Heart right ventricle (tissue), 16 donors: Measurements from ENCODE around the gene ADRB1. TPM values are rescaled to one million over a fixed set of nuclear protein-coding genes. Genes with fewer than 3 reads are reported as not detected.
A peak's percentile ranks its signal among the peaks of the same experiment; 100 is the strongest.

Experiments
- ATAC-seq, 8 donors: fragments of 200-7000 bp; cut with Tn5 transposase; one replicate each; pipeline ENCODE4 v1.9.1; 2020; ENCODE audit warnings: mild to moderate bottlenecking in 8 of 8, moderate library complexity in 8 of 8, moderate number of reproducible peaks in 1 of 8
- DNase-seq, 2 donors: peaks; one replicate each; pipeline ENCODE4 v3.0.0-alpha.2; 2020
- H3K27ac ChIP-seq, 10 donors: fragments of 200-600 bp; sonication (generic) in 2 of 10; one replicate each; pipeline versions ENCODE4 v1.5.0 to v1.8.0; 2020 to 2022; ENCODE audit warnings: mild to moderate bottlenecking in 3 of 10
- H3K27me3 ChIP-seq, 7 donors: fragments of 200-600 bp; one replicate each; pipeline ENCODE4 v1.8.0; 2021 to 2022; ENCODE audit warnings: mild to moderate bottlenecking in 2 of 7
- H3K36me3 ChIP-seq, 9 donors: fragments of 200-600 bp; sonication (generic) in 1 of 9; one replicate each; pipeline versions ENCODE4 v1.5.0 to v1.8.0; 2020 to 2022; ENCODE audit warnings: mild to moderate bottlenecking in 2 of 9
- H3K4me1 ChIP-seq, 9 donors: fragments of 200-600 bp; sonication (generic) in 1 of 9; one replicate each; pipeline versions ENCODE4 v1.5.0 to v1.8.0; 2020 to 2022; ENCODE audit warnings: mild to moderate bottlenecking in 4 of 9
- H3K4me3 ChIP-seq, 10 donors: fragments of 200-600 bp; sonication (generic) in 2 of 10; one replicate each; pipeline versions ENCODE4 v1.5.0 to v1.8.0; 2020 to 2022; ENCODE audit warnings: mild to moderate bottlenecking in 7 of 10, moderate library complexity in 2 of 10
- H3K9me3 ChIP-seq, 11 donors: fragments of 200-600 bp in 10 of 11; sonication (generic) in 2 of 11; one replicate each; pipeline versions ENCODE4 v1.5.0 to v1.8.0; 2013 to 2022; ENCODE audit warnings: mild to moderate bottlenecking in 2 of 11, control low read depth in 1 of 11, moderate library complexity in 1 of 11
- CTCF ChIP-seq, 9 donors: fragments of 200-600 bp; sonication (generic) in 2 of 9; IDR thresholded peaks; one replicate each; pipeline versions ENCODE4 v1.5.0 to v1.8.0; 2021 to 2022; ENCODE audit warnings: antibody characterized with exemption in 9 of 9, mild to moderate bottlenecking in 5 of 9, moderate library complexity in 1 of 9
- WGBS, 2 donors: extraction: QIAGEN DNeasy Blood & Tissue Kit; methylation state at CpG; one replicate each; pipeline ENCODE4 v1.1.7; 2013; ENCODE audit warnings: inconsistent platforms in 1 of 2; 5-methylcytosine and 5-hydroxymethylcytosine counted together
- intact Hi-C, 10 donors: fragments of 100-400 bp; cut with DNase I; formaldehyde crosslinking; loops; one replicate each; pipeline versions ENCODE4 v1.11.1 to v1.14.2; 2022
- long read RNA-seq, 3 donors: library from polyadenylated mRNA; unstranded; transcript quantifications; one replicate each; pipeline ENCODE4 v2.0.0, GENCODE V29; 2020 to 2021
- polyA plus RNA-seq, 2 donors: library from polyadenylated mRNA; stranded (reverse); fragments of 200-250 nt; gene quantifications; one replicate each; pipeline ENCODE4 v1.2.3, GENCODE V29; 2013
- total RNA-seq, 10 donors: library from RNA; stranded (reverse); fragmentation: NEBNext Ultra II Directional in 3 of 10; extraction: Animal tissue kit (Norgen Biotek cat#: 25700) in 3 of 10; gene quantifications; one replicate each; pipeline versions ENCODE4 v1.2.1 to v1.2.4, GENCODE V29; 2021 to 2023
- donor health status: Arrhythmogenic right ventricular cardiomyopathy.
- donor health status: ischemic (EF 13 %, LVEDD 7.1; RV severe dilation, severe dysfunction).
- donor health status: healthy with polysubstance abuse.
- donor health status: DM: no; HTN: yes; CAD: no.
- donor health status: DM: no; HTN: no; CAD: no.
- donor health status: ischemic (EF 25% LVEDD 6.9; RV normal size, moderate dysfunction).
- donor health status: ischemic (EF 25% LVEDD 5.7; RV mildly dilated, moderate dysfunction).
- donor health status: healthy.
- donor health status: DM: yes; HTN: yes; CAD: no.
- donor health status: Ischemic cardiomyopathy.
- donor health status: ischemic (EF 35%, LVEDD 5.7; RV mildly dilated, moderate dysfunction).
- donor health status: nonischemic (EF 11% LVEDD 7.7; RV severe dilation, severe dysfunction).
- donor health status: DM: yes; HTN: yes; CAD: no.
- donor health status: PGD.
- donor health status: ischemic (EF 29% LVEDD 5.4; RV normal size, mild dysfunction).
- donor health status: nonischemic (EF 23%, LVEDD 6.1; RV moderate dilation, normal function).

ADRB1 gene
- total RNA-seq = 10 to 100 TPM; 24.4 to 98.7 (median 40.6) TPM
- polyA plus RNA-seq = 10 to 100 TPM in 1 of 2 donors, 1 to 10 TPM in 1; 4.7 to 28.5 TPM
- long read RNA-seq, donor 1, transcript ADRB1-201 (1 exons, 2,853 nt) = major isoform, 68 of 69 reads
- long read RNA-seq, donor 1, partial matches to known transcripts = 0 of 69 reads
- long read RNA-seq, donor 1, other reads (novel, unspliced or antisense) = 1 of 69 reads
- long read RNA-seq, donor 2, transcript ADRB1-201 (1 exons, 2,853 nt) = major isoform, 67 of 68 reads
- long read RNA-seq, donor 2, partial matches to known transcripts = 0 of 68 reads
- long read RNA-seq, donor 2, other reads (novel, unspliced or antisense) = 1 of 68 reads
- long read RNA-seq, donor 3, transcript ADRB1-201 (1 exons, 2,853 nt) = major isoform, 20 of 20 reads
- long read RNA-seq, donor 3, partial matches to known transcripts = 0 of 20 reads
- long read RNA-seq, donor 3, other reads (novel, unspliced or antisense) = 0 of 20 reads

- ATAC-seq = peak; percentile 88 to 94 (median 91)
- peak within 1 kb of the TSS; percentile 47 to 66 (median 60) for H3K4me3 ChIP-seq
- intact Hi-C loops = loop anchor here in 8 of 10 donors (2.0 to 10.0 kb wide), 14 partner anchors 21 to 189 kb away; partner anchors contain the start of genes DCLRE1A (in 3 of the 8) and NHLRC2 (in 3 of the 8)
- TF ChIP-seq CTCF (IDR thresholded peaks at IDR 0.05) = no peak
- peaks cover 0 to 25% (median 7%) of the 10 kb centered on the region in 9 donors for H3K4me1 ChIP-seq
- no peaks in the 10 kb centered on the region for H3K36me3 ChIP-seq
- peaks cover 0 to 82% (median 10%) of the 10 kb centered on the region in 7 donors for H3K27me3 ChIP-seq
- peak; percentile 93 to 94 for DNase-seq
- H3K27ac ChIP-seq = peak within 1 kb of the TSS; percentile 74 to 92 (median 89)
- 0 to 1% methylated on average over 58 to 90 of the region's 90 CpGs for WGBS, 2 donors
- no peaks in the 10 kb centered on the region for H3K9me3 ChIP-seq
These were observed at the start of gene ADRB1 for GRCh38 chr10:114043532-114044246. ADRB1 (plus strand) TSS chr10:114043866; CDS start chr10:114044133, 267 bp downstream.

GRCh38 chr10:113995201-113995600, 48.5 kb upstream of the ADRB1 start:
- Histone ChIP-seq H3K36me3 (no peaks in the 10 kb centered on the region), H3K9me3 (no peaks in the 10 kb centered on the region), H3K4me3 (no peak overlapping the region), H3K4me1 (peaks cover 0 to 54% (median 6%) of the 10 kb centered on the region in 9 donors), H3K27ac (peak overlapping the region in 1 of 10 donors; percentile 71), H3K27me3 (no peaks in the 10 kb centered on the region)
- TF ChIP-seq CTCF (IDR thresholded peaks at IDR 0.05) = no peak
- ATAC-seq (peak in 3 of 8 donors; percentile 39 to 51 (median 41)), DNase-seq (no peak)
- 83% methylated on average over 2 of the region's 2 CpGs for WGBS, 2 donors
- intact Hi-C loops = no loop called here

GRCh38 chr10:113997428-113997827, 46.2 kb upstream of the ADRB1 start:
- peaks cover 0 to 68% (median 6%) of the 10 kb centered on the region in 9 donors for H3K4me1 ChIP-seq
- DNase-seq (peak in 1 of 2 donors; percentile 32), ATAC-seq (peak in 2 of 8 donors; percentile 13 to 18)
- H3K27ac ChIP-seq = no peak overlapping the region
- no peak for TF ChIP-seq CTCF (IDR thresholded peaks at IDR 0.05)
- no peaks in the 10 kb centered on the region for H3K9me3 ChIP-seq
- H3K27me3 ChIP-seq = no peaks in the 10 kb centered on the region
- H3K4me3 ChIP-seq = no peak overlapping the region
- intact Hi-C loops = no loop called here
- H3K36me3 ChIP-seq = no peaks in the 10 kb centered on the region
- WGBS, 2 donors = 61 to 65% methylated on average over 8 of the region's 8 CpGs

- Histone ChIP-seq H3K4me1 (peaks cover 0 to 47% (median 3%) of the 10 kb centered on the region in 9 donors), H3K36me3 (no peaks in the 10 kb centered on the region), H3K4me3 (no peak overlapping the region), H3K27ac (peak overlapping the region in 2 of 10 donors; percentile 1 to 44), H3K27me3 (no peaks in the 10 kb centered on the region), H3K9me3 (no peaks in the 10 kb centered on the region)
- peak in 5 of 8 donors; percentile 21 to 51 (median 28) for ATAC-seq
- DNase-seq = no peak
- 58 to 65% methylated on average over 5 of the region's 5 CpGs for WGBS, 2 donors
- TF ChIP-seq CTCF (IDR thresholded peaks at IDR 0.05) = no peak
- intact Hi-C loops = no loop called here
These were observed 44.1 kb upstream of the ADRB1 start for GRCh38 chr10:113999531-113999930.
